GM19324 (cell line): ENCODE results near the gene KLK8.

Experiments used
- ATAC-seq: cut with Tn5 transposase; IDR thresholded peaks from one replicate; pipeline ENCODE4 v1.9.1; 2021; ENCODE audit warnings: mild to moderate bottlenecking, moderate library complexity; ENCODE audit not compliant: unreplicated experiment, low FRiP score

KLK8 gene

DNA sequence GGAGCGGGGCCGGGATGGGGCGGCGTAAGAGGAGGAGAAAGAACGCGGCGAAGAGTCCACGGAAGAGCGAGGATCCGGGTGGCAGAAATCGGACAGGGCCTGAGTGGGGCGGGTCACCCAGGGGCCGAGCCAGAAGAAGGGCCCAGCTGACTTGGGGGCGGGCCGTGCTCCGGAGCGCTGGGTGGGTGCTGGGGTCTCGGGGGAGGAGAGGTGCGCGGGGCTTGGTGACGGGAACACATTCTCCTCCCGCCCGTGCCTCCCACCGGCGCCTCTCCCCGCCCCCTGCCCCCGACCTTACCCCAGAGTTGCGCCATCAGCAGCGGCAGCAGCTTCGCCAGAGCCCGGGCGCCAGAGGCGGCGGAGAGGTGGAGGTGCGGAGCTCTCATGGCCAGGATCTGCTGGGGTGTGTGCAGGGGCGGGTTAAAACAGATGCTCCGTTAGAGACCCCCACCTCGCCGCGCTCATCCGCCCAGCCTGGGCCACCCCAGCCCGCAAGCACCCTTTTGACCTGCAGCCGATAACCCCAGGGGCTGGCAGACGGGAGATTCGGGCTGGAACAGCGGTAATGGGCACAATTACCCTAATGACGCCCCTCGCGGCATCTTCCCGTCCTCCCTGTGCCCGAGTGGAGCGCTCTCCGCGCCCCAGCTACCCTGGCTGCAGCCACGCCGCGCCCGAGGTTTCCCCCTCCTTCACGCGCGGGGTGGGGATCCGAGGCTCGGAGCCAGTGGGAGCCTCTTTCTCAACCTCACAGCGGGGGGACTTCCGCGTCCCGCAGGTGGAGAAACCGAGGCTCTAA lies 17.5 kb upstream of the KLK8 start:
- ATAC-seq = no peak

DNA sequence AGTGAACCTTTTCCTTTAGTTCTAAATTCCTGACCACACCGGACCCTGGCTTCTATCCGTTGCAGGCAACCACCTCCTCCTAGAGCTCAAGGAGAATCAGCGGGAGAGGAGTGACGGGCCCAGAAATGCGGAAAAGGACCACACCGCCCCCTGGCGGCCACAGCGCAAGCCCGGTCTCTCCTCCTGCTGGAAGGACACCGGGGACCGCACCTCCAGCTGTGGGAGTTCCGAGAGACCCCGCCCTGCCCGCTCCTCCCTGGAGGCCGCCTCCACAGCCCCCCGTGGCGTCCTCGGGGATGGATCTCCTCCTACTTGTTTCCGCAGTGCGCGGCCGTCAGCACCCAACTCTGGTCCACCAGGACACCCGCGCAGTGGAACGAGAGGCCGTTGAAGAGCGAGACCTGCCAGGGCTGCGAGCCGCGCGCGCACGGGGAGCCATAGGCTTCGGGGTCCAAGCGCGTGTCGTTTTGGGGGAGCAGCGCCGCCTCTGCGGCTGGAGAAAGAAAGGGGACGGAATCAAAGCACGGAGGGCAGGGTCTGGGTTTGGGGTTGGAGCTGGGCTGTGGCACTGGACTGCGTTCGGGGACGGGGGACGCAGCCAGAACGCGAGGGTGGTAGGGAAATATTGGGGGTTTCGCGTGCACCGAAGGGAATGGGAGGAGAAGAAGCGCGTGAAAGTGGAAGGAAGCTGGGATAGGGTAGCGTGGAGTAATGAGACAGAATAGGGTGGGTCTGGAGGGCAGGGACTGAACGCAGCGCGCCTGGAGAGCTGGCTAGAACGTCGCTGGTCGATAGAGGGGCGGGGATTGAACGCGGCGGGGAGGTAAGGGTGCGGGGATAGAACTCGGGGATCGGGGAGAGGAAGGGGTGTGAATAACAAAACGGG lies 15.6 kb upstream of the KLK8 start:
- no peak for ATAC-seq

DNA sequence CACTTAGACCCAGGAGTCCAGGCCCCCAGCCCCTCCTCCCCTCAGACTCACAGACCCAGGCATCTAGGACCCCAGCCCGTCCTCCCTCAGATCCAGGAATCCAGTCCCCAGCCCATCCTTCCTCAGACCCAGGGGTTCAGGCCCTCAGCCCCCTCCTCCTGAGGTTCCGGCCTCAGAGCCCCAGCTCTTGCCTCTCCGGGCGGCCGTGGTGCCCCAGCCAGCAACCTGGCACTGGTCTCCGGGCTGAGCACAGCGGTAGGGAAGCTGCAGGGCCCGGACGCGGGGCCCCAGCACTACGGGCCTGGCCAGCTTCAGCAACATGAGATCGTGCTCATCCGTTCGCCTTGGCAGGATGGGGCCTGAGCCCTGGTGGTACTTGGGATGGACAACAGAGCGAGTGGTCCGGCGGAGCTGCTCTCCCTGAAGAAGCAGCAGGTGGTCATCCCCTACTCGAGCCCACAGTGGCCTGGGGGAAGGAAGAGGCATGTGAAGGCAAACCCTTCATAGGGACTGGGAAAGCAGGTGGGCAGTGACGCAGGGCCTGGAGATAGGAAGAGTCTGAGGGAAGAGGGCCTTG lies 14.4 kb upstream of the KLK8 start:
- no peak for ATAC-seq

DNA sequence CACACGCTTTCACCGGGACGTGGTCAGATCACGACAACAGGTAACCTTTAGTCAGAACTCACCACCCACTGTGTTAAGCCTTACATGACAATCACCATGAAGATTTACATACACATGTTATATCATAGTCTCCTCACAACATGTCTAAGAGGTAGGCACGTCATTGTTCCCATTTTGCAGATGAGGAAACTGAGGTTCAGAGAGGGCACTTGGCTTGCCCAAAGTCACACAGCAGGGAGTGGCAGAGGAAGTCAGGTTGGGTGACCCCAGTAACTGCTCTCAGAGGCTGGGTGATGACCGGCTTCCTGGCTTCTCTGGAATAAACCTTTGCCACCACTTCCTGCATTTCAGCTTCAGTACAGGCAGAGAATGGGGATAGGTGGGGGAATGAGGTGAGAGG lies 12.8 kb upstream of the KLK8 start:
- ATAC-seq = no peak

DNA sequence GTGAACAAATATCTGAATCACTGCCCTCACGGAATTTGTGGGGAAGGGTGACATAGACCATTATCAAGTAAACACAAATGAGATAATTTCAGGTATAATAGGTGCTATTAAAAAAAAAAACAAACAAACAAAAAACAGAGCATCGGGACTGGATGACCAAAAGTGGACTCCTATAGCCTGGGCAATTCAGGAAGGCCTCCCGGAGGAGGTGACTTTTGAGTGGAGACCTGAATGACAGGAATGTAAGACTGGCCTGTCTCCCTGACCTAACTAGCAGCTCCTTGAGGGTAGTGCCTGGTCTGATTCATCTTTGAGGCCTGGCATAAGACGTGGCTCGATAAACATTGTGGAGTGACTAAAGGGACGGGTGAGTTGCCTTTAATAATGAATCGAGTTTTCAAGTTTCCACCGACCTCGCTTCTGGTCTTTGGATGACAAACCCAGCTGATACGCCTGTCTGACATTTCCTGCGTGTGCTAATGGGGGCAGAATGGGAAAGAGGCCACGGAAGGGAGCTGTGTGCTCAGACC lies 11.3 kb upstream of the KLK8 start:
- ATAC-seq = no peak

DNA sequence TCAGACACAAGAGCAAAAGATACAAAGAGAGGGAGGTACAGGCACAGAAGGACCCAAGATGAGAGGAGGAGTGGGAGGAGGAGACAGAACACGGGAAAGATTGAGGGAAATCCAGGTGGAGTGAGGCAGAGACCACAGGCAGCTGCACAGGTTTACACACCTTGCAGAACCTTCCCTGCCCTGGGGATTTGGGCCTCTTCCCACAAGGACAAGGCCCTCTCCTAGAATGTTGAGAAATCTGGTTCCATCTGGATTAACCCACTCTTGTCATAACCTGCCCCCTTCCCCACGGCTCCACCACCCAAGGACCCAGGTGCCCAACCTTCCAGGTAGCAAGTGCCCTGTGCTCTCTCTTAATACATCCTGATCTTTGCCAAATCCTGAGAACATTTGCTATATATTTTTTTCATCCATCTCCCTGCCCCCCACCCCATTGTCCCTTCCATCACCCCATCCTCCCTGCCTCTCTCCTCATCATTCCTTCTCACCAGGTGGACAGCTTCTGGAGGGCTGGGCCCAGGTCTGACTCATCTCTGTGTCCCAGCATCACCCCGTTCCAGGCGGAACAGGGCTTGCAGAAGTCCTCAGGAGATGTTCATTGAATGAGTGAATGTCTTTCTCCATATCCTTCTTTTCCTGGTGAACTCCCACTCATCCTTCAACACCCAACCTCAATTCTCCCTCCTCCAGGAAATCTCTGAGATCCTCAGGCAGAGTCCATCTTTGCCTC lies 8.8 kb upstream of the KLK8 start:
- no peak for ATAC-seq

DNA sequence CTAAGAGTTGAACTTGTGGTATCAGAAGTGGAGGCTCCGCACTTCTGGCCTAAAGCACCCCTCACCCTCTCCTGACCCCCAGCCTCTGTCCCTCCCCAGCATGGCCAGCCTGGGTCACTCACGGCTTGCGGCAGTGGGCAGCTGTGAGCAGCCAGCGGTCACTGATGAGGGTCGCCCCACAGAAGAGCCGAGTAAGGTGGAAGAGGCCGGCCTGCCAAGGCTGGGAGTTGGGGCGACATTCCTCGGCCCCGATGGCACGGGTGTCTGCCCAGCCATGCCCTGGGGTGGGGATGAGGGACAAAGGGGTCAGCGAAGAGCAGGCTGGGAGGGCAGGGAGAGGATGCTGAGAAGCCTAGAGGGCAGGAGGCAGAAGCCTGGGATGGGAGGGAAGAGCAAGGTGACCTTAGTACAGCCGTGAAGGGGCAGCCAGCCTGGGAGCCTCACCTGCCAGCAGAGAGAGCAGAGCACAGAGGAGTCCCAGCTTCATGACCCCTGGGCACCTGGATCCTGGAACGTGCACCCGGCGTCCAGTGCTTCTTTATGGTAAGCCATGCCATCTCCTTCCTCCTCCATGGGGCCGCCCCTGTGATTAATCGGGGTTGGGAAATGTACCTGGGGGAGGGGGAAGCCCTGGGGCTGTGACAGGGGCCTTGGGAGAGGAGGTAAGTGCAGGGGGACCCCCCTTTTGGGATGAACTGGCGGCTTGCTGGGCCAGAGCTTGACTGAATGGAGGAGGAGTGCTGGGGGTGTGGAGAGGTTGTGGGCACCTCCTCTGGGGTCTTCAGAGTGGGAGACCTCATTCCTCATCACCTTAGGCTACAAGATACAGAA lies 7.9 kb upstream of the KLK8 start:
- ATAC-seq = no peak

DNA sequence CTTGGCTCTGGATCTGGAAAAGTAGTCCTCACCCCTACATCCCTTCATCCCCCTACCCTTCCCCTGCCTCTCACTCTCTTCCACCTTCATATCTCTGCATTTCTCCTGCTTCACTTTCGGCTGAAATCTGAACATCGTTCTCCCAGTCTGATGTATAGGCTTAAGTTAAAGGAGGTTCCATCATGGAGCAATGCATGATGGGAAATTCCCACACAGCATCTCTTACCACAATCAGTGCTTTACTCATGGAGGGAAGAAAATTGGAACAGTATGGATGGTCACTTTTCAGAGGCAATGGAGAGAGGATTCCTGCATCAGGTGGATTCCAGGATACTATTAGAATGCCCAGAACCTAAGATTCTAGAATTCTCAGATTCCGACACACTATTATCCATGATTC lies 6.1 kb upstream of the KLK8 start:
- no peak for ATAC-seq

DNA sequence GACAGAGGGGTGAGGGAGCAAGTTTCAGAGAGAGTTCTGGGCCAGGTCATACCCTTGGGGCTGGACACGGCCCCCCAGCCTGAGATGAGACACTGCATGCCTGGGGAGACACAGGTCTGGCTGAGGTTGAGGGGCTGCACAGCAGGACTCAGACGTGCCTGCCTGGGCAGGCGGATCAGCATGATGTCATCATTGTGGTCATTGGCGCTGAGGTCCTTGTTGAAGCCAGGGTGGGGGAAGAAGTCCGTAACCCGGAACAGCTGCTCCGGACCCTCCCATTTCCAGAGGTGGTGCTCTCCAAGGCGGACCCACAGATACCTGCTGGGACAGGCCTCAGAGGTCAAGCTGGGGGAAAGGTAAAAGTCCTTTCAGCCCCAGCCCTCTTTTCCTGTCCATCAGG lies 5.0 kb upstream of the KLK8 start:
- no peak for ATAC-seq

DNA sequence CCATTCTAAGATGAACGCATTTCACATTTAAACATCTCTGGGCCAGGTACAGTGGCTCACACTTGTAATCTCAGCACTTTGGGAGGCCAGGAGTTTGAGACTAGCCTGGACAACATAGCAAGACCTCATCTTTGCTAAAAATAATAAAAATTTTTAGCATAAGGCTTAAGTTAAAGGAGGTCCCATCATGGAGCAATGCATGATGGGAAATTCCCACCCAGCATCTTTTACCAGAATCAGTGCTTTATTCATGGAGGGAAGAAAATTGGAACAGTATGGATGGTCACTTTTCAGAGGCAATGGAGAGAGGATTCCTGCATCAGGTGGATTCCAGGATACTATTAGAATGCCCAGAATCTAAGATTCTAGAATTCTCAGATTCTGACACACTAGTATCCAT lies 3.8 kb upstream of the KLK8 start:
- ATAC-seq = no peak

DNA sequence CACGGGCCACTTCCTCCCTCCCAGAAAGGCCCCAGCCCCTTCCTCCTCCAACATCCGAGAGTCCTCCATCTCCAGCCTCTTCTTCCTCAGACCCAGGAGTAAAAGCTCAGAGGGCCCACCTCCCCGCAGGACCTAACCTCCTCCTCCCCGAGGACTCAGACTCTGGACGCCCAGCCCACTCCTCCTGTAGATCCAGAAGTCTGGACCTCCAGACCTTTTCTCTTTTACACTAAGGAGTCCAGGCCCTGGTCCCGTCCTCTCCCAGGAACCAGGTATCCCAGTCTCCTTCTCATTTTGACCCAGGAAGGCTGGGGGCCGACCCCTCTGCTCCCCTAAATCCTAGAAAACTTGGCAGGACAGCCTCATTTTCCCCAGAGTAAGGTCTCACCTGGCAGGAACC lies 1.9 kb upstream of the KLK8 start:
- ATAC-seq = no peak

DNA sequence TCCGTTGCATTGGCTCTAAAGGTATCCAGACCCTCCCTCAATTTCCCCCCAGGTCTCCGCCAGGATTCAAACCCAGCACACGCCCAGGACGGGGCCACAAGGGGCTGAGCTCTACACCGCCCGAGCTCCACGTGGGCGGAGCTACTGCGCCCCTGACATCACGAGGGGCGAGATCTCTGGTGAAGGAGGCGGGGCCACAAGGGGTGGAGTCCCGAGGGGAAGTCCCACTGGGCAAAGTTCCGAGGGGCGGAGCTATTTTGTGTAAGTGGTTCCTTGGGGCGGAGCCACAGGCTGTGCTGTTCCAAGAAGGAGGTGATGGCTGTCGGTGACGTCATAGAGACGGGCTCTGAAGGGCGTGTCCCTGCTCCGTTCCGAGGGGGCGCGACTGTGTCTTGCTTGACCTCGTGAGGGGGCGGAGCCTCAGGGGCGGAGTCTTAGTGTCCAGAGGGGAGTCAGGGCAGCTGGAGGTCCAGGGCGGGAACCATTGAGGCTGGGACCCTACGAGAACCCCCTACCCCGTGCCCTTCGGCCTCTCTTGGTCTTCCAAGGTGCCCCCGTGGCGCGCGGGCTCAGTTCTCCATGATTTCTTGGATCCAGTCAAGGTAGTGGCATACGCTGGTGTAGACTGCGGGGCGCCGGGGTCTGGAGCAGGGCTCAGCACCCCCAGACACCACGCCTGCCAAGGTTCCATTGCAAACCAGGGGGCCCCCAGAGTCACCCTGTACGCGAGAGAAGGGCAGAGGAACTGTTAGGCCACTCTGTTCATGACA lies 1.3 kb upstream of the KLK8 start:
- no peak for ATAC-seq

DNA sequence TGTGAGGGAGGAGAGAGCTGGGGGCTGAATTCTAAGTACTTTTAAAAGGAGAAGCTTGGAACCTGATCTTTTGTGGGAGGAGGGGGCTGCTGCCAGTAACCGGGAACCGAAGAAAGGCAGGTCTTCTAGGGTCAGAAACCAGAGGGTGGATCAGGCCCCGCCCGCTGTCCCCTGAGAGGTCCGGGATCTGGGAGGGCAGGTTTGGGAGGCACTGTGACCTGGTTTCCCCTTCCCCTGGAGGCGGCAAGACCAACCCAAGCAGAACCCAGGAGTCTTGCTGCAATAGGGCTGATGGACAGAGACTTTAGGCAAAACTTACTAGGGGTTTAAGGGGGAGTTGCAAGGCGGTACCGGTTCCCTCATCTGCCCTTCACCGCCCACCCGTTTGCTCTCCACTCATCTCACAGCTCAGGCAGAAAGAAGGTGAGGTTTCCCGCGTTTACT lies 707 bp upstream of the KLK8 start:
- no peak for ATAC-seq

DNA sequence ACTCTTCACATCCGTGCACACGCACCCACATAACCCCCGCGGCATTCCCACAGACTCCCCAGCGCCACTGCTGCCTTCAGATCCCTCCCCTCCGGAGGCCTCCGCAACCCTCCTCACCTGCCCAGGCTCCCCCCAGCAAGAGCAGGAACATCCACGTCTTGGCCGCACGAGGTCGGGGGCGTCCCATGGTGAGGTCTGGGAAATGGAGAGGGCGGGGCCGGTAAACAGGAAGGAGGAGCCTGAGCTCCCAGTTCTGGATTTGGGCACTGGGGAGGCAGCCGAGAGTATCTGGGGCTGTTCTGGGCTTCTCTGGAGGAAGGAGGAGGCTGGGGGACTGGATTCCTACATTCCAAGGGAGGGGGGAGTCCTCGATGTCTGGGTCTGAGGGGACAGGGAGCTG lies 423 bp downstream of the KLK8 start:
- no peak for ATAC-seq

DNA sequence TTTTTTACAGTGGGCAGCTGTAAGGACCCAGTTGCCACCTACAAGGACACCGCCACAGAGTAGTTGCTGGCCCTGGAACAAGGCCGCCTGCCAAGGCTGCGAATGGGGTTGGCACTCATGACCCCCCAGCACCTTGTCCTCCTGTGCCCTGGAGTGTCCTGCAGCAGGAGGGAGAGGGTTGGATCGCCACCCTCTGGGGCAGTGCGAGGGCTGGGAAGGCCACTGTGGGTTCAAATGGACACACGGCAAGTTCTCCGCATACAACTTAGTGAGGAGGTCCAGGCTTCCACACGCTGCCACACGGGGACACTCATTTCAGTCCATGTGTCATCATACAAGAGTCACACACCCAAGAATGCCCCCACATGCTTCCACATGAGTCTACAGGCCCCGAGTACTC lies 978 bp downstream of the KLK8 start:
- ATAC-seq = no peak

DNA sequence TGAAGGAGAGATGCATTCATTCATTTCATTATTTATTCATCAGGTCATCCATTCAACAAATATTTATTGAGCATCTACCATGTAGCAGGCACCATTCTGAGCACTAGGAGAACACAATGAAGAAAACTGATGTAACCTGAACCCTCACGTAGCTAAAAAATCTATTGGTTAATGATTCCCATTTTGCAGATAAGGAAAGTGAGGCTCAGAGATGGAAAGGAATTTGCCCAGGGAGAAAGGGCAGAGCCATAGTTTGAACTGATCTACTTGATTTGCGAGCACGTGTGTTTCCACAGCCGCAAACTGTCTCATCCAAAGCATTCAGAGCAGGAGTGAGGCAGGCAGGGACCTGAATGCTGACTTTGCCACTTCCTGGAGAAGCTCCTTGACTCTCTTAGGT lies 2.7 kb downstream of the KLK8 start:
- no peak for ATAC-seq

DNA sequence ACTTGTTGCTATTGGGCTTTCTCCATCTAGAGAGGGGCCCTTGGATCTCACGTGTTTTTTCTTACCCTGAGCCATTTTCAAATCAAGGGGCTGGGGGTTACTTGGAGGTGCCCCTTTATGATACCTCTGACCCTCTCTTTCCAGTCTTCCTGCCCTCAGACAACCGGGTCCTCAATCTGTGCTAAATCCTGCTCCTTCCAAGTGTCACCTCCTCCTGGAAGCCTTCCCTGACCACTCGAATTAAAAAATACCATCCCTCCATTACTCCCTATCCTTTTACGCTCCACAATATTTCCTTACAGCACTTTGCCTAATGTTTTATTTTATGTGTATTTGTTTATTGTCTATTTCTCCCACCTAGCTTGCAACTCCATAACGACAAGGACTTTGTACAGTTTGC lies 3.3 kb downstream of the KLK8 start:
- ATAC-seq = no peak

DNA sequence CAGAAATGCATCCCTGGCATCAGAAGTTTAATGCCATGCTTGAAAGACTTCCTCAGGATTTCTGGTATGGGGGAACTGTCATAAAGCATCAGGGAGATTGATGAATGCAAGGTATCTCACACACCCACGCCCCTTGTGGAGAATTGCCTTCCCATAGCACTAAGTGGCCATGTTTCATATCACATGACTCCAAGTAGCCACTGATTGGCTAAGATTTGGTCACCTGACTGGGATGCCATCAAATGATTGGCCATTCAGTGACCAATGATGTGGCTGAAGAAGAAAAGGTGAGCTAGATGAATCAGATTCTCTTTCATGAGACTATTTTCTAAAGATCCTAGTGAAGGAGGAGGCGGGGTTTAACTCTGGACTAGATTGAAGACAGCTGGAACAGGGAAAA lies 7.3 kb downstream of the KLK8 start:
- no peak for ATAC-seq

DNA sequence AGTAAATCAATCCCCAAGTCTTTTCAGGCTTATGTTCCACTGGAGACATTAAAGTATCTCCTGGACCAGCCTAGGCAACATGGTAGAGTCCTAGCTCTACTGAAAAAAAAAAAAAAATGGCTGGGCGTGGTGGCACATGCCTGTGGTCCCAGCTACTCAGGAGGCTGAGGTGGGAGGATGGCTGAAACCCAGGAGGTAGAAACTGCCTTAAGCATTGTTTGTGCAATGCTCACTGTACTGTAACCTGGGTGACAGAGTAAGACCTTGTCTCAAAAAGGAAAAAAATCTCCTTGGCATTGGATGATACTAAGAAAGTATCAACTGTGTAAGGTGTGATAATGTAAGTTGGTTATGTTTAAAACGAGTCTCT lies 8.8 kb downstream of the KLK8 start:
- no peak for ATAC-seq
